Activated CD4-positive, alpha-beta T cell treated with anti-CD3 and anti-CD28 coated beads for 48 hours (primary cell): ENCODE data around the gene AFG1L.
A peak's percentile ranks its signal among the peaks of the same experiment; 100 is the strongest.
"Not testable (repeated sequence)": the region's sequence is repeated elsewhere in the genome, so short reads cannot be mapped to it uniquely, and the experiment has no call there.

Experiments used
- DNase-seq: peaks from one replicate; pipeline ENCODE4 v3.0.0-alpha.2; 2020

Gene AFG1L

DNA sequence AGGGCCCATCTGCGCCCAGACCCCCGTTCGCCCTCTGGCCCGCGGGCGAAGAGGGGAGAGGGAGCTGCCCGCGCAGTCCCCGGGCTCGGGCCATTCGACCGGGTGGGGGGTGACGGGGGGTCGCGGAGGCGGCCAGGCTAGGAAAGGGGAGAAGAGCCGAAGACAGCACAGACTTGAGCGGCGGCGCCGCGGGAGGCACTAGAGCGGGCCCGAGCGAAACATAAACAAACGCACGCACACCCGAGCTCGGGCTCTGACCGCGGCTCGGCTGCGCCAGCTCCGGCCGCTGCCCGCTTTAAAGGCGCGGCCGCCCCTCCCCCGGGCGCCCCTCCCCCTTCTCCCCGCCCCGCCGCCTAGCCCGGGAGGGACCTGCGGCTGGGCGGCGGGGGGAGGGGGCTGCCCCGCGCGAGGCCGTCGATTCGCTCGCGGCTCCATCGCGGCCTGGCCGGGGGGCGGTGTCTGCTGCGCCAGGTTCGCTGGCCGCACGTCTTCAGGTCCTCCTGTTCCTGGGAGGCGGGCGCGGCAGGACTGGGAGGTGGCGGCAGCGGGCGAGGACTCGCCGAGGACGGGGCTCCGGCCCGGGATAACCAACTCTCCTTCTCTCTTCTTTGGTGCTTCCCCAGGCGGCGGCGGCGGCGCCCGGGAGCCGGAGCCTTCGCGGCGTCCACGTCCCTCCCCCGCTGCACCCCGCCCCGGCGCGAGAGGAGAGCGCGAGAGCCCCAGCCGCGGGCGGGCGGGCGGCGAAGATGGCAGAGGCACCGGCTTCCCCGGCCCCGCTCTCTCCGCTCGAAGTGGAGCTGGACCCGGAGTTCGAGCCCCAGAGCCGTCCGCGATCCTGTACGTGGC, 265.8 kb downstream of the AFG1L start, which contains the start of gene FOXO3:
Gene FOXO3, plus strand, starts transcription at position 455 of the 846 bp plus-strand sequence. Its CDS starts 292 bp downstream, at position 747.
- peak; percentile 55 for DNase-seq

DNA sequence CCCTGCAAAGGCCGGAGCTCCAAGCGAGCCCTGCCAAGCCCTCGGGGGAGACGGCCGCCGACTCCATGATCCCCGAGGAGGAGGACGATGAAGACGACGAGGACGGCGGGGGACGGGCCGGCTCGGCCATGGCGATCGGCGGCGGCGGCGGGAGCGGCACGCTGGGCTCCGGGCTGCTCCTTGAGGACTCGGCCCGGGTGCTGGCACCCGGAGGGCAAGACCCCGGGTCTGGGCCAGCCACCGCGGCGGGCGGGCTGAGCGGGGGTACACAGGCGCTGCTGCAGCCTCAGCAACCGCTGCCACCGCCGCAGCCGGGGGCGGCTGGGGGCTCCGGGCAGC, 266.4 kb downstream of the AFG1L start:
- DNase-seq = not testable (repeated sequence)

DNA sequence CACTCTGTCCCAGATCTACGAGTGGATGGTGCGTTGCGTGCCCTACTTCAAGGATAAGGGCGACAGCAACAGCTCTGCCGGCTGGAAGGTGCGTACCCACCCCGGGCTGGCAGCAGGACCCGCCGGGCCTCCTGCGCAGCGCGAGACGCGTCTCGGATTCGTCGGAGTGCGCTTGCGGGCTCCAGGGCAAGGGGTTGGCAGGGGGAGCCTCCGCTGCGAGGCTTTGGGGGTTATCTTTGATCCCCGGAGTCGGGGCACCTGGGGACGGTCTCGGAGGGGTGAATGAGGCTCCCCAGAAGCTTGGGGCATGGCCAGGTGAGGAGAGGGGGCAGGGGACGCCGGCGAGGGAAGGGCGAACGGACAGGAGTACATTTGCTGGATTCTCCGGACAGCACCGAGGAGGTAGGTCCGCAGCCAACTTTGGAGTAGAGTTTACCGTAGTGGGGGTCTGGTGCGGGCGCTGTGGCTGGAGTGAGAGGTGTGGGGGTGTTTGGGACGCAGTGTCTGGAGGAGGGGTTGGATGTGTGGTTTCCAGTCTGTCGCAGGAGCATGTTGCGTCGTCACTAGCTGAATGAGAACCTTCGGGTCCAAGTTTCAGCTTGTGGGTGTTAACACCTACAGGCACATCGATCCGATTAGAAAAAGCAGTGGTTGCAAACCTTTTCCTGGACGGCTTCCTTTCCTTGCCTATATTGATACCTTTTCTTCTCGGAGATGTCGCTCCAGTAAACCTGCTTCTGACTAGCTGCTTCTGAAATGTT, 267.1 kb downstream of the AFG1L start:
- no peak for DNase-seq

DNA sequence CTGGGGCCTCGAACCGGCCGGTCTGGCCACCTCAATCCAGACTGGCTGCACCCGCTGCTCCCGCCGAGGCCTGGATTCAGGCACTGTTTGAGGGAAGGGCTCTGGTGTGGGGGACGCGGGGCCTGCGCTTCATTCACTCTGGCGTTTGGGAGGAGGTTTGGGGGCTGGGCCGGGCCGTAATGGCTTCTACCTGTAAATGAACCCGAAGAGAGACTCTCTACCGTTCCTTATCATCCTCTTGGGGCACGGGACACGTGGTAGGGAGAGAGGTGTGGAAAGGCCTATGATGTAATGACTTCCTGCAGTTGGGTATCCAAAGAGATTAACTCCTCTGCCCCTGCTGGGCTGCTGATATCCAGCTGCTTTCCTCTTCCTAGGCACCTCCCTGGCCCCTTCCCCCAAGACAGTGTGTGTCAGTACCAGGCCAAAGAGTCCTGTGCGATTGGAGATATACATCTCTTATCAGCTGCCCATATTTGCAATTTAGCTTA, 267.7 kb downstream of the AFG1L start:
- no peak for DNase-seq

DNA sequence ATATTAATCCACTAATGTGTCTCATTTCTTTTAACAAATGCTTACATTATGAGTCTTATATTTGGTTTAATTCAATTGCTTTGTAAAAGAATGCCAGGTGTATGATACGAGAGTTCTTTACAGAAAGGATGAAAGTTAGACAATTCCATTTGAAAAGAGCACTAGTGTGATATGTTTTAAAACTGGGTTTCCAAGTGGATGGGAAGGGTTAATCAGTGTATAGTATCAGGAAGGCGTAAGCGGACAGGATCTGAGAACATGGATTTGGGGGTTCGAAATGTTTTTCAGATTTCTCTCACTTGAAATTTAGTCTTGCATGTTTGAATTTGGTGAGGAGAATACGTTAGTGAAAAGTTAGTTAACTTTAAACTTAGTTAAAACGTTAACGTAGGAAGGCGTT, 268.4 kb downstream of the AFG1L start:
- no peak for DNase-seq

DNA sequence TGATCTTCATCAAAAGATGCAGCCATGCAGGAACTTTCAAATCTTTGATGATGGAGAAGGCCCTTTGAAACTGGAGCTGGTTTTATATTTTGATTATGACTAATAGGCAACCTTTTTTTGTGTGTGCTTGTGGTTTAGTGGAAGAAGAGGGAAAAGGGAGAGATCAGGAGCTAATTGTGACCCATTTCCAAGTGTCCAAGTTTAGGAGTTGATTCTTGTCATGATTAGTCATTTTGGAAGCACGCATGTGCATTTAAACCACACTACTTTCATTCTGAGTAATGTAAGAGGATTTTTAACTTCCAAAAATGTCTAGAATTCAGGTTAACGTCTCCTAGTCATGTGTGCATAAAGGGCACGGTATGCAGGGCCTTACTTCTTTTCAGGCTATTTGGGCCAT, 269.3 kb downstream of the AFG1L start:
- no peak for DNase-seq

DNA sequence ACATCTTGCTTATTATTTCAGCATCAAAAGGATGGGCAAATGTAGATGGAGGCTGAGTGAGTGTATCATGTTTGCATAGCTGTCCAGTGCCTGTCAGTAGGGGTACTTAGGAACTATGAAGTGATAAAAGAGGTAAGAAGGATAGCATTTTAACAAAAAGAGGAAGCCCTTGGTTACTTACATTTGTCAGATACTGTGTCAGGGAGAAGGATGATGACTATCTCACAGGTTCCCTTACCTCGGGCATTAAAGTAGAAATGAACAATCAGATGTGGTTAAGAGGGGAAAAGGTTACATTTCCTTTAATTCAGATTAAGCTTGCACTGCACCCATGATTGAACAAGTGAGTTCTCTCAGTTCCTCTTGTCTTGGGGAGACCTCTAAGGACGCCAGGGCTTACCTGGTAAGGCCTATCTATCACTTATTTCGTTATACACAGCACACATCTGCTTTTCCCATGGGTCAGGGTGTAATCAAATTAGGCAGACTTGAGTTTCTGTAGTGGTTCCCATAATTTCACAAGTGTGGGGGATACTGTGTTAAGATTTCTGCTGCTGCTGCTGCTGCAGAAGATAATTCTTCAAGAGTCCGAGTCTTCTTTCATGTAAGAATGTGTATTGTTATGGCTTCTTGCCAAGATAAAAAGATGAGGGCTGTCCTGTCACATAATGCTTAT, 270.4 kb downstream of the AFG1L start:
- DNase-seq = no peak

DNA sequence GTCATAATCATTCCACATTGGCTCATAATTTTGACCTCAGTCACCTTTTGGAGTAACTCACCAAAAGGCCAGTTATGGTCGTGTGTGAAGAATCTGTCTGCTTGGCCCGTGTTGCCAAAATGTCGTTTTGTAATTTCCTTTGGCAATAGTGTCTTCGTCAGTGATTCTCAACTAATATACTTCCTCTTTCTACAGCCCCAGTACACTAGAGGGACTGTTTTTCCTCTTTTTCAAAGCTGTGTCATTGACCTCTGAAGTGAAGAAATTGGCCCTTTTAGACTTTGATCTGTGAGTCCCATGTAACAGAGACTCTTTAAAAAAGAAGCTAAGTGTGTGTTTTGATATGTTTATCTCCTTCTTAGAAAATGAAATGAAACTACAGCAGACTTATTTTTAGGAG, 271.0 kb downstream of the AFG1L start:
- no peak for DNase-seq

DNA sequence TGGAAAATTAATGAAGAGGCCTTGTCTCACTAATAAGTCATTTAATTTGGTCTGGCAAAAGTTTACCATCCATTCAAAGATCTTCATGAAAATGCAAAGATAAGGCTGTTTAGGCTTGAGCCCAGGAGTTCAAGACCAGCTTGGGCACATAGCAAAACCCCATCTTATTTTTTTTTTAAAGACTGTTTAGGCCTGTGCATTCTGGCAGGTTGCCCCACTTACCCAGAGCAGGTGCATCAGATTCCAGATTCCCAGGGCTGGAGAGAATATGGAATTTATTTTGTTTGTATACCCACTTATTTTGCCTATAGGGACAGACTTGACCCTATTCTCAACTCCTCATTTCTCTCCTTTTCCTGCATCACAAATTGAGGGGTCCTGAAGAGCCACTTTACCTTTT, 271.6 kb downstream of the AFG1L start:
- DNase-seq = no peak

DNA sequence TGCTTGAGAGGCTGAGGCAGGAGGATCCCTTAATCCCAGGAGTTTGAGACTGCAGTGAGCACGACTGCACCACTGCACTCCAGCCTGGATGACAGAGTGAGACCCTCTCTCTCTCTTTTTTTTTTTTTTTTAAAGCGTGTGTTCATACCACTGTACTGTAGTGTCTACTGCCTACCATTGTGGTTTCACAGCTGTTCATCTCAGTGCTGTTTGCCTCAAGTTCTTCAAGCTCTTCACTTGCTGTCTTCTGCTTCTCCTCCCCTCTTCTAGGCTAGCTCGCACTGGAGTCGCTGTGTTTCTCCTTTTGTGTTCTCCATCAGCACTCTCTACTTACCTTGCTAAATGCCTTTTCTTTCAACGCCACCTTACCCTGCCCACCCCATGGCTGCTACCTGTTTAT, 273.2 kb downstream of the AFG1L start:
- DNase-seq = no peak

DNA sequence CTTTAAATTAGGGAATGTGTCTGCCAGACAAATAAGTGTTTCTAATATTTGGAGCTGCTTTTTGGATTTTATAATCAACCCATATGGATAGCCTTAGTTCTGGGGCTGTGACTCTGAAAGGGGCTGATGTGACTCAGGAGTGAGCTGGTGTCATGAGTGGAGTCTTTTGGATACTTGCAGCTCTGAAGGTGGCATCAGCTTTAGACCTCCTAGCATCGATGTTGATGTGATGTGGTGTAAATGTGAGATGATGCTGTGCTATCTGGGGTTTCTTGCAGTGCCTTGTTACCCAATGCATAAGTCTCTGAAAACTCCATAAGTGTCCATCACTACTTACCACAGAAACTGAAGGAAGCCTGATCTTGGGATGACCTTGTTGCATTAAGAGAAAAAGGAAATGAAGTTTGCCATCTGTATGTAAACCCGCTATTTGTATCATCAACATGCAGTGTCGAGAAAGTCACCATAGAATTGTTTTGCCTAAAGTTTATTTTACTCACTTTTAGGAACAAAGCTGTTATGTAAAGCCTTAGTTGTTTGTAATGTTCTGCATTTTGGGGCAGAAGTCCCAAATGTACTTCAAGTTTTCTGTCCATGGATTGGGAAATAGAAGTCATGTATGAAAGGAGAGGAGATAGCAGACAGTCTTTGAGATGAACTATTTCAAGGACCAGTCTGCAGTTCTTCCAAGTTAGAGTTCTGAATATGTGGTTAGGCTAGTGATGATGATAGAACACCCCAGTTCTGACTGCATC, 273.9 kb downstream of the AFG1L start:
- no peak for DNase-seq

DNA sequence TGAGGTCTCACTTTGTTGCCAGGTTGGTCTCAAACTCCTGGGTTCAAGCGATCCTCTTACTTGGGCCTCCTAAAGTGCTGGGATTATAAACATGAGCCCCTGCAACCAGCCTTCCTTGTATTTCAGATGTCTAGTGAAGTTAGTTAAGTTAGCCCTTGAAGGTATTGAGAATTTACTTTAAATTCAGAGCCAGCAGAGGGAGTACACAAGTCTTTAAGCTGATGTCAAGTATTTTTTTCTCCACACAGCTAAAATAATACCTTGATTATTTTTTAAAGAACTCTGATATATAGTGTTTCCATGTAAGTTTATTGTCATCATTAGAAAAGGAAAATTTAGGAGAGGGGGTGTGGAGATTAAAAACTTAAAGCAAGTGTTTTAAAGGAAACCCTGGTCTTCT, 275.7 kb downstream of the AFG1L start:
- DNase-seq = no peak

DNA sequence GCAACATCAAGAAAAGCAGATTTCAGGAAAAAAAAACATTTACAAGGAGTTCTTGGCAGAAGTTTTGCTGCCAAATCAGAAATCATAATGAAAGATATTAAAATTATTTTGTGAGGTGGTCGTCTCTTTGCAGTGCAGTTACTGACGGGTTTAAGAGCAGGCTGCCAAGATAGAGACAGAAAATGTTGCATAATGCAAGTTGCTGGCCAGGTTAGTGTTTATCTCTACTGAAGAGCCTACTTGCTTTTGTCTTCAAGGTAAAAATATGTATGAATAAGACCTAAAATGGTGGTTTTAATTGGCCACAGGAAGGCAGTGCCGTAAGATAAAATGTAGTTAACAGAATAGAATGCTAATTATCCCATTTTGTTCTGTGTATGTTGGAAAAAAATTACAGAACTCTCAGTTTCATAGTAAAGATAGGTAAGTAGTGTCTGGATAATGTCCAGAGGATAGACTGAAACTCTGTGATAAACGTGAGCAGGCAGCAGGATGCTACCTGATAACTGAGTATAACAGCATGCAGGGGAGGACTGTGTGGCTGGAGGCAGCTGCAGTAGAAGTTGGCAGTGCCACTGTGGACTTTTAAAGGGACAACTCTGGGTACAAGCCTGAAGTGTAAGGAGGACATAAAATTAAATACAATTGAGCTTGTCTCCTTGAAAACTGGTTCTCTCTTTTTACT, 279.7 kb downstream of the AFG1L start:
- no peak for DNase-seq
